Glutamatergic neuron (in vitro differentiated cells): ENCODE results near the gene FNIP2. TPM values are rescaled to one million over a fixed set of nuclear protein-coding genes. Genes with fewer than 3 reads are reported as not detected.
"Not testable (repeated sequence)": the region's sequence is repeated elsewhere in the genome, so short reads cannot be mapped to it uniquely, and the experiment has no call there.

ENCODE experiments used
- DNase-seq: peaks from one replicate; pipeline ENCODE4 v3.0.0; 2022
- H3K27ac Mint-ChIP-seq: one replicate; pipeline ENCODE4 v1.8.0; 2020; ENCODE audit warnings: mild to moderate bottlenecking, mixed read lengths, inconsistent platforms; ENCODE audit not compliant: unreplicated experiment
- H3K27me3 Mint-ChIP-seq: one replicate; pipeline ENCODE4 v1.8.0; 2020; ENCODE audit warnings: mild to moderate bottlenecking, moderate library complexity, mixed read lengths, inconsistent platforms; ENCODE audit not compliant: unreplicated experiment
- H3K36me3 Mint-ChIP-seq: one replicate; pipeline ENCODE4 v1.8.0; 2020; ENCODE audit warnings: mild to moderate bottlenecking, mixed read lengths, inconsistent platforms; ENCODE audit not compliant: unreplicated experiment
- H3K4me1 Mint-ChIP-seq: one replicate; pipeline ENCODE4 v1.8.0; 2020; ENCODE audit warnings: mild to moderate bottlenecking, low read depth, mixed read lengths, inconsistent platforms; ENCODE audit not compliant: unreplicated experiment
- H3K4me3 Mint-ChIP-seq: one replicate; pipeline ENCODE4 v1.8.0; 2020; ENCODE audit warnings: mild to moderate bottlenecking, mixed read lengths, inconsistent platforms; ENCODE audit not compliant: unreplicated experiment
- H3K9me3 Mint-ChIP-seq: one replicate; pipeline ENCODE4 v1.8.0; 2020; ENCODE audit warnings: mild to moderate bottlenecking, moderate library complexity, mixed read lengths, inconsistent platforms; ENCODE audit not compliant: unreplicated experiment
- total RNA-seq: library from RNA; stranded (reverse); fragmentation: NEBNext Ultra II Directional; extraction: Animal tissue kit (Norgen Biotek cat#: 25700); gene quantifications from one replicate; pipeline ENCODE4 v1.2.1, GENCODE V29; 2021; ENCODE audit not compliant: unreplicated experiment
- TF ChIP-seq, protein P1 (sequence below): fragments of 200-600 bp; sonication (generic); IDR thresholded peaks from one replicate; pipeline ENCODE4 v1.5.0; 2021; ENCODE audit not compliant: partially characterized antibody, unreplicated experiment

Gene FNIP2
- total RNA-seq, 1 donor from 2014 or later: 53.2 TPM

DNA sequence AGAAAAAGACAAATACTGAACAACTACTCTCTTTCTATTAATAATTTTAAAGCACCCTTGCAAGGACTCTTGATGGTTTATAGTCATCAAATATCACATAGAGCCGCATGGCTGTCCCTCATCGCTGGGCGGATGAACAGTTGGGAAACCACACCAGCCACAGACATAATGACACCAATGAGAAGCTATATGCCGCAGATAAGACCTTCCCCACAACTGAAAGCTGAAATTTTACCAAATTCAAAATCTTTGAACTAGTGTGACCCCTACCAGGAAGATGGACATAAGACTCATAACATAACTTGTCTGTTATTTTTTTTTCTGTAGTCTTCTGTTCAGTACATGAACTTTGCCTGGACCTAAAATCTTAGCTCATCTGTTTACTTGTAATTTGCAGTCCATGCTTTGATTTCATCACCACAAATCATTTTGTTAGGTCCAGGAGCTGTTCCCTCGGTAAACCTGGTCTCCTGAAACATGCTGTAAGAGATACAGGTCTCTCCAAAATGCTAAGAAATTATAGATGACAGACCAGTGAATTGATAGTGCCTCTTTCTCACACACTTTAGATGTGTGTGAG is 176.8 kb downstream of the FNIP2 start:
- Mint-ChIP-seq H3K4me1 (no peaks in the 10 kb centered on the region), H3K36me3 (no peaks in the 10 kb centered on the region), H3K4me3 (no peak overlapping the region), H3K27ac (no peak overlapping the region), H3K27me3 (no peaks in the 10 kb centered on the region), H3K9me3 (peaks cover 2% of the 10 kb centered on the region)
- TF ChIP-seq, protein P1, sequence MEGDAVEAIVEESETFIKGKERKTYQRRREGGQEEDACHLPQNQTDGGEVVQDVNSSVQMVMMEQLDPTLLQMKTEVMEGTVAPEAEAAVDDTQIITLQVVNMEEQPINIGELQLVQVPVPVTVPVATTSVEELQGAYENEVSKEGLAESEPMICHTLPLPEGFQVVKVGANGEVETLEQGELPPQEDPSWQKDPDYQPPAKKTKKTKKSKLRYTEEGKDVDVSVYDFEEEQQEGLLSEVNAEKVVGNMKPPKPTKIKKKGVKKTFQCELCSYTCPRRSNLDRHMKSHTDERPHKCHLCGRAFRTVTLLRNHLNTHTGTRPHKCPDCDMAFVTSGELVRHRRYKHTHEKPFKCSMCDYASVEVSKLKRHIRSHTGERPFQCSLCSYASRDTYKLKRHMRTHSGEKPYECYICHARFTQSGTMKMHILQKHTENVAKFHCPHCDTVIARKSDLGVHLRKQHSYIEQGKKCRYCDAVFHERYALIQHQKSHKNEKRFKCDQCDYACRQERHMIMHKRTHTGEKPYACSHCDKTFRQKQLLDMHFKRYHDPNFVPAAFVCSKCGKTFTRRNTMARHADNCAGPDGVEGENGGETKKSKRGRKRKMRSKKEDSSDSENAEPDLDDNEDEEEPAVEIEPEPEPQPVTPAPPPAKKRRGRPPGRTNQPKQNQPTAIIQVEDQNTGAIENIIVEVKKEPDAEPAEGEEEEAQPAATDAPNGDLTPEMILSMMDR: no peak
- DNase-seq: no peak

DNA sequence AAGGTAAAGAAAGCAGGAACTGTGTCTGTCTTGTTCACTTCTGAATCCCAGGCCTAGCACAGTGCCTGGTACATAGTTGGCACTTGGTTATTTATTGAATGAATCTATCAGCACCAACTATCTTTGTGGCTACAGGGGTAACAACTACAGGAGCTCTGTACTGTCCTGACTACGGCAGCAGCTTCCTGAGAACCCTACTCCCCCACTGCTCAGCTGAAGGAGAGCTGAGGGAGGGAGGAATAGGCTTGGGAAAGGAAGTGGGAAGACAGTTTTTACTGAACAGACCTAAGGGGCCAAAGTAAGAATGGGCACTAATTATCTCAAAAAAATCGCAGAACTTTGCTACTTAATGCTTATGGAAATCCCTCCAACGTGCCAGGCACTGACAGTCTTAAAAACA is 178.0 kb downstream of the FNIP2 start:
- Mint-ChIP-seq H3K27me3 (no peaks in the 10 kb centered on the region), H3K9me3 (peaks cover 2% of the 10 kb centered on the region), H3K27ac (no peak overlapping the region), H3K4me1 (no peaks in the 10 kb centered on the region), H3K4me3 (no peak overlapping the region), H3K36me3 (peaks cover 5% of the 10 kb centered on the region)
- TF ChIP-seq, protein P1: no peak
- no peak for DNase-seq

DNA sequence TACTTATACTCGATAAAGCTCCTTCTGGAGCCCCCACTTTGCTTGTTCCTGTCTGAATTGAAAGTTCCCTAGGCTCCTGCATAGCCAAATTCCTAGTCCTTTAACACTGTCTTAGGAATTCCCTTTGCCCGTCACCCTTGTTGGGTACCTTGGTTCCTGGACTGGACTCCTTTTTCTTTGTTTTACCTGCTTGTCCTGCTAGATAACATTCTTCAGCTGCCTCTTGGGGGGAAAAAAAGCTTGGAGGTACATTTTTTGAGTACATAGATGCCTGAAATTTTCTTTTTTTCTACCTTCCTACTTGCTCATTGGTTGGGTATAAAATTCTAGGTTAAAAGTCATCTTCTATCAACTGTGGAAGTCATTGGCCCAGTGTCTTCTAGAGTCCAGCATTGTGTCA is 179.2 kb downstream of the FNIP2 start:
- no peak for DNase-seq
- Mint-ChIP-seq H3K27ac (no peak overlapping the region), H3K4me1 (no peaks in the 10 kb centered on the region), H3K36me3 (peaks cover 15% of the 10 kb centered on the region), H3K27me3 (no peaks in the 10 kb centered on the region), H3K9me3 (peaks cover 8% of the 10 kb centered on the region), H3K4me3 (no peak overlapping the region)
- TF ChIP-seq, protein P1: no peak

DNA sequence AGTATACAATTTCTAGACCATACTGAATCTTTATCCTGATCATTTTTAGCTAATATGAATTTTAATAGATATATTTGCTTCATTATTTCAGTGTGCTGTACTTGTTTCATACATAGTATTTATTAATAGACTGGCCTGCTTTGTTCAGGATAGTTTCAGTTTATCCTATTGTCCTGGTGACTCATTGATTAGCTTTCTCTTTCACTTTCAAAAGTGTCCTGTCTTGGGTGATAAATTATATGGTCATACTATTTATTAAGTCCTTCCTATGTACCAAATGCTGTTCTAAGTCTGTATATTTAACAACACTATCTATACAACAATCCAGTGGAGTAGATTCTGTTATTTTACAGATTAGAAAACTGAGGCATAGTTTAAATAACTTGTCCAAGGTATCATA is 180.3 kb downstream of the FNIP2 start:
- Mint-ChIP-seq H3K27ac (no peak overlapping the region), H3K36me3 (peaks cover 15% of the 10 kb centered on the region), H3K4me3 (no peak overlapping the region), H3K9me3 (peaks cover 8% of the 10 kb centered on the region), H3K4me1 (no peaks in the 10 kb centered on the region), H3K27me3 (no peaks in the 10 kb centered on the region)
- TF ChIP-seq, protein P1: no peak
- DNase-seq: no peak

DNA sequence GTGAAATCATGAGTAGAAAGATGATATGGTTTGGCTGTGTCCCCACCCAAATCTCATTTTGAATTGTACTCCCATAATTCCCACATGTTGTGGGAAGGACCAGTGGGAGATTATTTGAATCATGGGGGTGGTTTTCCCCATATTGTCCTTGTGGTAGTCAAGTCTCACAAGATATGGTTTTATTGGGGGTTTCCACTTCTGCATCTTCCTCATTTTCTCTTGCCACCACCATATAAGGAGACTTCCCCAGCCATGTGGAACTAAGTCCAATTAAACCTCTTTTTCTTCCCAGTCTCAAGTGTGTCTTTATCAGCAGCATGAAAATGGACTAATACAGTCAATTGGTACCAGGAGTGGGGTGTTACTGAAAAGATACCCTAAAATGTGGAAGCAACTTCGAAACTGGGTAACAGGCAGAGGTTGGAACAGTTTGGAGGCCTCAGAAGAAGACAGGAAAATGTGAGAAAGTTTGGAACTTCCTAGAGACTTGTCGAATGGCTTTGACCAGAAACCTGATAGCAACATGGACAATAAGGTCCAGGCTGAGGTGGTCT is 183.5 kb downstream of the FNIP2 start:
- H3K36me3 Mint-ChIP-seq: peaks cover 15% of the 10 kb centered on the region

DNA sequence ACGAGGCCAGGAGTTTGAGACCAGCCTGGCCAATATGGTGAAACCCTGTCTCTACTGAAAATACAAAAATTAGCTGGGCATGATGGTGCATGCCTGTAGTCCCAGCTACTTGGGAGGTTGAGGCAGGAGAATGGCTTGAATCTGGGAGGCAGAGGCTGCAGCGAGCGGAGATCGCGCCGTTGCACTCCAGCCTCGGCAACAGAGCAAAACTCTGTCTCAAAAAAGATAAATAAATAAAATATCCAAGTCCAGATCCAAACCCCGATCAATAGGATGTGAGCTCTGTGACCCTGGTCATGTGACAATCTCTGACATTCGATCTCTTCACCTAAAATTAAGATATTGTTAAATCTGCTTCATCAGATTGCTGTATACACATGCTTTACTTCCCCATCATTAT is 187.5 kb downstream of the FNIP2 start:
- H3K9me3 Mint-ChIP-seq, H3K27me3 Mint-ChIP-seq, H3K27ac Mint-ChIP-seq, DNase-seq, H3K4me3 Mint-ChIP-seq, H3K4me1 Mint-ChIP-seq: not testable (repeated sequence)
- H3K36me3 Mint-ChIP-seq: peaks cover 13% of the 10 kb centered on the region

More for the DNA sequence above, 183.5 kb downstream of the FNIP2 start:
- DNase-seq, H3K4me3 Mint-ChIP-seq, H3K27ac Mint-ChIP-seq, H3K27me3 Mint-ChIP-seq, H3K4me1 Mint-ChIP-seq: not testable (repeated sequence)
- H3K9me3 Mint-ChIP-seq: peaks cover 11% of the 10 kb centered on the region

DNA sequence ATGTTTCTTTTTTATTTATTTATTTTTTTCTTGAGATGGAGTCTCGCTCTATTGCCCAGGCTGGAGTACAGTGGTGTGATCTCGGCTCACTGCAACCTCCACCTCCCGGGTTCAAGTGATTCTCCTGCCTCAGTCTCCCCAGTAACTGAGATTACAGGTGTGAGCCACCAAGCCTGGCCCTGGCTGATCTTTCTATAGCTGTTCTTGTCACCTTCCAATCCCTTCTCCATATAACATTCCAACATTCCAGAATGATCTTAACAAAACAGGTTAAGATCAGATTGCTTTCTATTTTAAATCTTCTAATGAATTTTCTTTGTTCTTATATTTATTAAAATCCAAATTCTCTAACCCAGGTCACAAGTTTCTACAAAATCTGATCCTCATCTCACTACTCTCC is 188.1 kb downstream of the FNIP2 start:
- not testable (repeated sequence) for H3K4me1 Mint-ChIP-seq, DNase-seq, H3K4me3 Mint-ChIP-seq, H3K27ac Mint-ChIP-seq, H3K27me3 Mint-ChIP-seq, H3K36me3 Mint-ChIP-seq, H3K9me3 Mint-ChIP-seq
